ENCODE results near the gene TFPT. TPM values are rescaled to one million over a fixed set of nuclear protein-coding genes. Genes with fewer than 3 reads are reported as not detected.
A peak's percentile ranks its signal among the peaks of the same experiment; 100 is the strongest.

TFPT gene
- total and polyA plus RNA-seq, 2 of the 13 experiments (the other 11 are each of a cell fraction or from before 2014, with no cell fraction given) = 8.4 to 10.7 TPM

DNA sequence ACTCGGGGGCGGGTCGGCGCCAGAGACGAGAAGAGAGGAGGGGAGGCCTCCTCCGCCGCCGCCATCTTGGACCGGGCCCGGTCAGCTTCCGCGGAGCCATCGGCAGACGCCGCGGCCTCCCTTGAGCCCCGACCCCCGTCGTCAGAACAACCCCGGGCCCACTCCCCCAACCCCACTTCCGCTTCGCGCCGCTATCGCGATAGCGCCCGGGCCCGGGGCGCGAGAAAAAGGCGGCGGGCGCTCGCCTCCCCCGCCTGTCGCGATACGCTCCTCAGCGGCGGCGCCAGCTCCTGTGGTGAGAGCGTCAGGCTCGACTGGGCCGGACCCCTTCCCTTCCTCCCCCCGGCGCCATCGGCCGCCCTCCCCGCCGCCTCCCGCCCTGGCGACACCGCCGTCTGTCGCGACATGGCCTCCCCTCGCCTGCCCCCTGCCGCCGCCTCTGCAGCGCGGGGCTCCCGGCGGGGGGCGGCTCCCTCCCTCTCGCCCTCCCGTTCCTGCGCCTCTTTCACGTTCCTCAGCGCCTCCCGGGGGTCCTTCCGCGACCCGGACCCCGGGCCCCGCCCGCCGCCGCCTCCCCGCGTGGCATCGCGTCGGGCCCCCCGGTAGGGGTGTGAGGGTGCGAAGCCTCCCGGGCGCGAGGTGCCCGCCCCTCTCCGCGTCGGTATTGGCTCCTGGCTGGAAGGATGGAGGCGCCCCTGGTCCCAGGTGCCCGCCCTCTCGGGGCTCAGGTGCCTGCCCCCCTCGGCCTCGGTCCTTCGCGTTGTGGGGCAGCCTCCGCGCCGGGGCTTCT is 22.4 kb upstream of the TFPT start, which contains the start of gene CNOT3 (continued):
- TF ChIP-seq, protein P1, sequence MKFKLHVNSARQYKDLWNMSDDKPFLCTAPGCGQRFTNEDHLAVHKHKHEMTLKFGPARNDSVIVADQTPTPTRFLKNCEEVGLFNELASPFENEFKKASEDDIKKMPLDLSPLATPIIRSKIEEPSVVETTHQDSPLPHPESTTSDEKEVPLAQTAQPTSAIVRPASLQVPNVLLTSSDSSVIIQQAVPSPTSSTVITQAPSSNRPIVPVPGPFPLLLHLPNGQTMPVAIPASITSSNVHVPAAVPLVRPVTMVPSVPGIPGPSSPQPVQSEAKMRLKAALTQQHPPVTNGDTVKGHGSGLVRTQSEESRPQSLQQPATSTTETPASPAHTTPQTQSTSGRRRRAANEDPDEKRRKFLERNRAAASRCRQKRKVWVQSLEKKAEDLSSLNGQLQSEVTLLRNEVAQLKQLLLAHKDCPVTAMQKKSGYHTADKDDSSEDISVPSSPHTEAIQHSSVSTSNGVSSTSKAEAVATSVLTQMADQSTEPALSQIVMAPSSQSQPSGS (CRISPR knock-in tag; IDR thresholded peaks at IDR 0.05) = no peak
- TF ChIP-seq ZNF235 (CRISPR knock-in tag; IDR thresholded peaks at IDR 0.05; ENCODE audit: borderline replicate concordance) (no peak), NONO (IDR thresholded peaks at IDR 0.05) (no peak), NONO (CRISPR knock-in tag; conservative IDR thresholded peaks at IDR 0.05) (0 out of 2 replicates have a peak, but pooled peaks have one; percentile 38), TARDBP (CRISPR knock-in tag; IDR thresholded peaks at IDR 0.05) (no peak; the same call in 1 of the 2 replicates), ZNF3 (CRISPR knock-in tag; IDR thresholded peaks at IDR 0.05) (no peak), FOSL2 (CRISPR knock-in tag; IDR thresholded peaks at IDR 0.05) (no peak), ZNF138 (CRISPR knock-in tag; IDR thresholded peaks at IDR 0.05; ENCODE audit: low read depth) (no peak), GLI4 (CRISPR knock-in tag; IDR thresholded peaks at IDR 0.05; ENCODE audit: borderline replicate concordance) (no peak), HIVEP1 (CRISPR knock-in tag; IDR thresholded peaks at IDR 0.05) (0 out of 2 replicates have a peak, but pooled peaks have one; percentile 20), MED13 (CRISPR knock-in tag; IDR thresholded peaks at IDR 0.05) (no peak), ZBTB7B (CRISPR knock-in tag; IDR thresholded peaks at IDR 0.05) (no peak), ZNF234 (CRISPR knock-in tag; conservative IDR thresholded peaks at IDR 0.05) (no peak), SATB2 (CRISPR knock-in tag; IDR thresholded peaks at IDR 0.05) (no peak), ZNF556 (CRISPR knock-in tag; IDR thresholded peaks at IDR 0.05; ENCODE audit: borderline replicate concordance) (no peak)
- TF ChIP-seq, protein P2, sequence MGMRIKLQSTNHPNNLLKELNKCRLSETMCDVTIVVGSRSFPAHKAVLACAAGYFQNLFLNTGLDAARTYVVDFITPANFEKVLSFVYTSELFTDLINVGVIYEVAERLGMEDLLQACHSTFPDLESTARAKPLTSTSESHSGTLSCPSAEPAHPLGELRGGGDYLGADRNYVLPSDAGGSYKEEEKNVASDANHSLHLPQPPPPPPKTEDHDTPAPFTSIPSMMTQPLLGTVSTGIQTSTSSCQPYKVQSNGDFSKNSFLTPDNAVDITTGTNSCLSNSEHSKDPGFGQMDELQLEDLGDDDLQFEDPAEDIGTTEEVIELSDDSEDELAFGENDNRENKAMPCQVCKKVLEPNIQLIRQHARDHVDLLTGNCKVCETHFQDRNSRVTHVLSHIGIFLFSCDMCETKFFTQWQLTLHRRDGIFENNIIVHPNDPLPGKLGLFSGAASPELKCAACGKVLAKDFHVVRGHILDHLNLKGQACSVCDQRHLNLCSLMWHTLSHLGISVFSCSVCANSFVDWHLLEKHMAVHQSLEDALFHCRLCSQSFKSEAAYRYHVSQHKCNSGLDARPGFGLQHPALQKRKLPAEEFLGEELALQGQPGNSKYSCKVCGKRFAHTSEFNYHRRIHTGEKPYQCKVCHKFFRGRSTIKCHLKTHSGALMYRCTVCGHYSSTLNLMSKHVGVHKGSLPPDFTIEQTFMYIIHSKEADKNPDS (CRISPR knock-in tag; IDR thresholded peaks at IDR 0.05) = no peak
- TF ChIP-seq, protein P3, sequence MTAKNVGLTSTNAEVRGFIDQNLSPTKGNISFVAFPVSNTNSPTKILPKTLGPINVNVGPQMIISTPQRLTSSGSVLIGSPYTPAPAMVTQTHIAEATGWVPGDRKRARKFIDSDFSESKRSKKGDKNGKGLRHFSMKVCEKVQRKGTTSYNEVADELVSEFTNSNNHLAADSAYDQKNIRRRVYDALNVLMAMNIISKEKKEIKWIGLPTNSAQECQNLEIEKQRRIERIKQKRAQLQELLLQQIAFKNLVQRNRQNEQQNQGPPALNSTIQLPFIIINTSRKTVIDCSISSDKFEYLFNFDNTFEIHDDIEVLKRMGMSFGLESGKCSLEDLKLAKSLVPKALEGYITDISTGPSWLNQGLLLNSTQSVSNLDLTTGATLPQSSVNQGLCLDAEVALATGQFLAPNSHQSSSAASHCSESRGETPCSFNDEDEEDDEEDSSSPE (CRISPR knock-in tag; IDR thresholded peaks at IDR 0.05) = no peak
- TF ChIP-seq, protein P4, sequence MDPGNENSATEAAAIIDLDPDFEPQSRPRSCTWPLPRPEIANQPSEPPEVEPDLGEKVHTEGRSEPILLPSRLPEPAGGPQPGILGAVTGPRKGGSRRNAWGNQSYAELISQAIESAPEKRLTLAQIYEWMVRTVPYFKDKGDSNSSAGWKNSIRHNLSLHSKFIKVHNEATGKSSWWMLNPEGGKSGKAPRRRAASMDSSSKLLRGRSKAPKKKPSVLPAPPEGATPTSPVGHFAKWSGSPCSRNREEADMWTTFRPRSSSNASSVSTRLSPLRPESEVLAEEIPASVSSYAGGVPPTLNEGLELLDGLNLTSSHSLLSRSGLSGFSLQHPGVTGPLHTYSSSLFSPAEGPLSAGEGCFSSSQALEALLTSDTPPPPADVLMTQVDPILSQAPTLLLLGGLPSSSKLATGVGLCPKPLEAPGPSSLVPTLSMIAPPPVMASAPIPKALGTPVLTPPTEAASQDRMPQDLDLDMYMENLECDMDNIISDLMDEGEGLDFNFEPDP (CRISPR knock-in tag; conservative IDR thresholded peaks at IDR 0.05) = no peak
- TF ChIP-seq, protein P5, sequence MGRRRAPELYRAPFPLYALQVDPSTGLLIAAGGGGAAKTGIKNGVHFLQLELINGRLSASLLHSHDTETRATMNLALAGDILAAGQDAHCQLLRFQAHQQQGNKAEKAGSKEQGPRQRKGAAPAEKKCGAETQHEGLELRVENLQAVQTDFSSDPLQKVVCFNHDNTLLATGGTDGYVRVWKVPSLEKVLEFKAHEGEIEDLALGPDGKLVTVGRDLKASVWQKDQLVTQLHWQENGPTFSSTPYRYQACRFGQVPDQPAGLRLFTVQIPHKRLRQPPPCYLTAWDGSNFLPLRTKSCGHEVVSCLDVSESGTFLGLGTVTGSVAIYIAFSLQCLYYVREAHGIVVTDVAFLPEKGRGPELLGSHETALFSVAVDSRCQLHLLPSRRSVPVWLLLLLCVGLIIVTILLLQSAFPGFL (CRISPR knock-in tag; IDR thresholded peaks at IDR 0.05) = no peak
- TF ChIP-seq, protein P6, sequence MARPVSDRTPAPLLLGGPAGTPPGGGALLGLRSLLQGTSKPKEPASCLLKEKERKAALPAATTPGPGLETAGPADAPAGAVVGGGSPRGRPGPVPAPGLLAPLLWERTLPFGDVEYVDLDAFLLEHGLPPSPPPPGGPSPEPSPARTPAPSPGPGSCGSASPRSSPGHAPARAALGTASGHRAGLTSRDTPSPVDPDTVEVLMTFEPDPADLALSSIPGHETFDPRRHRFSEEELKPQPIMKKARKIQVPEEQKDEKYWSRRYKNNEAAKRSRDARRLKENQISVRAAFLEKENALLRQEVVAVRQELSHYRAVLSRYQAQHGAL (CRISPR knock-in tag; IDR thresholded peaks at IDR 0.05; ENCODE audit: not compliant biosample characterization) = no peak
